ACHN (cell line): ENCODE results near the gene TRIM38.

Source experiments
- DNase-seq: peaks from one replicate; pipeline ENCODE4 v3.0.0-alpha.2; 2015
- in situ Hi-C: cut with HindIII; loops from 2 replicates; pipeline ENCODE4 v1.10.0; 2017; ENCODE audit warnings: low sequenced_read_pairs, low pct_ligation_motif_present, low pct_unique_long_range_greater_than_20kb

Gene TRIM38

DNA sequence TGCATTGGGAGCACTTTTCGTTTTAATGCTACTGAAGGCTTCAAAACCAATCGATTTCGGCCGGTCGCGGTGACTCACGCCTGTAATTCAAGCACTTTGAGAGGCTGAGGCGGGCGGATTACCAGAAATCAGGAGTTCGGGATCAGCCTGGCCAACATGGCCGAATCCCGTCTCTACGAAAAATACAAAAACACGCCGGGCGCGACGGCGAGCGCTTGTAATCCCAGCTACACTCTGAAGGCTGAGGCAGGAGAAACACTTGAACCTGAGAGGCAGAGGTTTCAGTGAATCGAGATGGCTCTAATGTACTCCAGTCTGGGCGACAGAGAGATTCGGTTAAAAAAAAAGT lies 58.4 kb downstream of the TRIM38 start:
- DNase-seq, result peak; percentile 66
- in situ Hi-C loops, result no loop called here

GRCh38 chr6:26021350-26022131 lies 58.9 kb downstream of the TRIM38 start:
- in situ Hi-C loops, result no loop called here
- peak; percentile 95 for DNase-seq

GRCh38 chr6:26022132-26022472 lies 59.5 kb downstream of the TRIM38 start:
- peak; percentile 86 for DNase-seq
- in situ Hi-C loops, result no loop called here

- in situ Hi-C loops, result no loop called here
- DNase-seq, result no peak
Observed at GRCh38 chr6:26022737-26023136, 60.1 kb downstream of the TRIM38 start.

DNA sequence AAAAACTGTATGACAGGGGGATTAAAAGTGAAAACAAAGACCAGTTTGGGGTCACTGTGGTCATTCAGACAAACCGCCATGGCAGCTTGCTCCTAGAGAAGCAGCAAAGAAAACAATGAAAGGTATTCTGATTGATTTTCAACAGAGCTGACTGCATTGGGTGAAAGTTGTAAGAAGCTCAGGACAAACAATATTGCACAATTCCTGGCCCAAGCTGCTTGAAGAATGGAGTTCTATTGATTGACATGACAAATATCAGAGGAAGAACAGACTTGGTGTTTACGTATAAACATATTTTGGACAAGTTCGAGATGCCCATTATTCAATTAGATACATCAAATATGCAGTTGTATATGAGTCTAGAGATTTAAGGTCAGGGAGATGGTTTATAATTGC lies 62.0 kb downstream of the TRIM38 start:
- in situ Hi-C loops, result no loop called here
- DNase-seq, result no peak

DNA sequence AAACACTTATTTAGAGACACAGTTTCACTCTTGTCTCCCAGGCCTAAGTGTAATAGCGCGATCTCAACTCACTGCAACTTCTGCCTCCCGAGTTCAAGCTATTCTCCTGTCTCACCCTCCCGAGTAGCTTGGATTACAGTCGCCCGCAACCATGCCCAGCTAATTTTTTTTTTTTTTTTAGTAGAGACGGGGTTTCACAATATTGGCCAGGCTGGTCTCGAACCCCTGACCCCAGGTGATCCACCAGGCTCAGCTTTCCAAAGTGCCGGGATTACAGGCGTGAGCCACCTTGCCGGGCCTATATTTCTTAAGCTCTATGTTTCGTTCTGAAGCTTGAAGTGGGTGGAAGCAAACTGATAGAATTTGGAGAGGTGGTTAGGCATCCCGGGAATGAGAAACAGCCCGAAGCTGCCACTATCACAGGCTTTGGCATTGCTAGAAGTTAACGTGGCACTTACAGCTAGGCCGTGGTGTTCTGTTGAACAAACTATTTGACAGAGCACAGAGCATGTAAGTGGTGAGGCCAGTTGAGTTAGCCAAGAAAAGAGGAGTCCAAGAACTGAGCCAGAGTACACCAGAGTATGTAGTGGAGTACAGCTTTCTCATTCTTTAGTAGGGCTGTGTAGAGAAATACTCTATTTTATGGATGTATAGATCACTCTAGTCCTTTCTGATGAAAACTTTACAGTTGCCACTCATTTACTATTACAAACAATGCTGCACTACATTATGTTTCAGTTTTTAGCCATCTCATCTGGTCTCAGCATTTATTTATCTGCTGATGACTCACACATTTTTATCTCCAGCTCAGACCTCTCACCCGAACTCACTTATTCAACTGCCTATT lies 62.7 kb downstream of the TRIM38 start:
- in situ Hi-C loops, result no loop called here
- DNase-seq, result peak; percentile 76

DNA sequence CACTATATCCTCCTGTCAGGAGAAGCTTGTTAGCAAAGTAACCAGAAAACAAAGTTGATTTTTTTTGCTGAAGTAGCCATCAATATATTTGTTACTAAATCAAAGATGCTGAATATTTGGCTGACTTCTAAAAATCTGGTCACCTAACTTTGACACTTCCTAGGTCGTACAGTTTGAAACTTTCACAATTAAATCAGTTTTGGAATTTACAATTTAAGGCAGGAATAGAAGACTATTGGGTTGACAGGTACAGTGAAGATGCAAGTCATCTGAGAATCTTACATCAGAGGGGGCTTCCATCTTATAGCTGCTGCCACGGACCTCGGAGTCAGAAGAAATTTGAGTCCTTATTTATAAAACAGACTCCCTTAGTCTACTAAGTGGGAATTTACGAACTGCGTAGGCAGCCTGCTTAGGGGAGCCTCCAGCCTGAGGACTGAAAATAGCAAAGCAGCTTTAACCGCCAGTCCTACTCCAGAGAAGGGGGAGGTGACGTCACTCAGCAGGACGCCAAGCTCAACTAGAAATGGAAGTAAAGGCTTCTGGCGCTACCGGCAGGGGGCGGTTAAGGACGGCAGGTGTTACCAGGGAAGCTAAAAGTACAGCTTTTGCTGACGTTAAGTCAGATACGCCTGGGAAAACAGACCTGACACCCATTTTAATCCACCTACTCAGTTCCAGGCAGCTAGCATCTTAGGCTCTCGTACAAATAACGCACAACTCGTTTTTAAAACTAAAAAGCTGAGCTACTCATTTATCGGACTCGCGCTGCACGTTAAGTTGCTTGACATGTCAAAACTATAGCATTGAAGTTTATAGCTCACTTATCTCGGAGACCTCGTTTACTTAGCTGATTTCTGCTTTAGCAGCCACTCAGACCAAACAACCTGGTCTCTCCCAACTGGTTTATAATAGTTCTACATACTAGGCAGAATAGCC lies 63.6 kb downstream of the TRIM38 start:
- in situ Hi-C loops, result no loop called here
- DNase-seq, result peak; percentile 95

GRCh38 chr6:26026833-26027490 lies 64.4 kb downstream of the TRIM38 start:
- peak; percentile 96 for DNase-seq

GRCh38 chr6:26027491-26028211 lies 65.0 kb downstream of the TRIM38 start:
- no peak for DNase-seq
- in situ Hi-C loops, result no loop called here

More at GRCh38 chr6:26026833-26027490, 64.4 kb downstream of the TRIM38 start:
- in situ Hi-C loops, result no loop called here

DNA sequence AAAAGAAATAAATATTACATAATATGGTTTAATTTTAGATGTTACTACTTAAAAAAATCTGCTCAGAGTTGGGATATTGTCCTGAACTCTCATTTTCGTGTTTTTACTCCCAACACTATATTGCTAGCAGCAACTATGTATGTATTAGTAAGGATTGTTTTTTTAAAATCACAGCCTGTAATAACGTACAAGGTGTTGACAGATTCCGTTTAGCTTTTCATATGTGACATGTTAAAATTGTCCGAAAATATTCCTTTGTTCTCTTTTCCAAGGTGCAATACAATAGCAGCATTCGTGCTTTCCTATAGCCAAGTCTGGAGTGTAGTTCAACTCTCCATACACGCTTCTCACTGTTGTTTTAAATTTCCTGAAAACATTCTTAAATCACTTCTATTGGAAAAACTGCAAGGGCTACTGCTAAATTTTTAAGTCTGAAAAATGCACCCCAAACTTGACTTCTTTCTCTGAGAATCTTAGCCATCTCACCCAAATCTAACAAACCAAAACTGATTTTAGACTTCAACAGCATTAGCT lies 65.7 kb downstream of the TRIM38 start:
- in situ Hi-C loops, result no loop called here
- DNase-seq, result no peak

DNA sequence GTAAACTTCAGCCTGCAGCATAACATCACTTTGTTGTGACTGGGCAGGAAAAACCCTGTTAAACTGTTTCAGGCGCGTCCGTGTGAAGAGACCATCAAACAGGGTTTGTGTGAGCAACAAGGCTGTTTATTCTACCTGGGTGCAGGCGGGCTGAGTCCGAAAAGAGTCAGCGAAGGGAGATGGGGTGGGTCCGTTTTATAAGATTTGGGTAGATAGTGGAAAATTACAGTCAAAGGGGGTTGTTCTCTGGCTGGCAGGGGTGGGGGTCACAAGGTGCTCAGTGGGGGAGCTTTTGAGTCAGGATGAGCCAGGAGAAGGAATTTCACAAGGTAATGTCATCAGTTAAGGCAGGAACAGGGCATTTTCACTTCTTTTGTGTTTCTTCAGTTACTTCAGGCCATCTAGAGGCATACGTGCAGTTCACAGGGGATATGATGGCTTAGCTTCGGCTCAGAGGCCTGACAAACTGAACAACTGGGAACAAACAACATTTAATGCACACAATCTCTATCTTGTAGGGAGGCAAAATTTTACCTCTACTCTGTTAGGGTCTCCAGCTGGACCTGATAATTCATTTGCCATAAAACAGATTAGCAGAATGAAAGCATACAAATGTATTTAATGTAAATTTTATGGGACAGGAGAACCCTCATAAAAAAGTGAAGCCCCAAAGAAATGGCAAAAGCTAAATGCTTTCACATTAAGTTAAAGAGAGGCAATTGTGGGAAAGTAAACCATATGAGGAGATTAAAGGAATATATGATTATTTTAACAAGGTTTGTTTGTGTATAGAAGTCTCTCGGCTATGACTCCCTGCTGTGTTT lies 66.4 kb downstream of the TRIM38 start:
- in situ Hi-C loops, result no loop called here

GRCh38 chr6:26029570-26029856 lies 66.9 kb downstream of the TRIM38 start:
- in situ Hi-C loops, result no loop called here
- no peak for DNase-seq

More for the DNA sequence above, 66.4 kb downstream of the TRIM38 start:
- DNase-seq, result no peak

DNA sequence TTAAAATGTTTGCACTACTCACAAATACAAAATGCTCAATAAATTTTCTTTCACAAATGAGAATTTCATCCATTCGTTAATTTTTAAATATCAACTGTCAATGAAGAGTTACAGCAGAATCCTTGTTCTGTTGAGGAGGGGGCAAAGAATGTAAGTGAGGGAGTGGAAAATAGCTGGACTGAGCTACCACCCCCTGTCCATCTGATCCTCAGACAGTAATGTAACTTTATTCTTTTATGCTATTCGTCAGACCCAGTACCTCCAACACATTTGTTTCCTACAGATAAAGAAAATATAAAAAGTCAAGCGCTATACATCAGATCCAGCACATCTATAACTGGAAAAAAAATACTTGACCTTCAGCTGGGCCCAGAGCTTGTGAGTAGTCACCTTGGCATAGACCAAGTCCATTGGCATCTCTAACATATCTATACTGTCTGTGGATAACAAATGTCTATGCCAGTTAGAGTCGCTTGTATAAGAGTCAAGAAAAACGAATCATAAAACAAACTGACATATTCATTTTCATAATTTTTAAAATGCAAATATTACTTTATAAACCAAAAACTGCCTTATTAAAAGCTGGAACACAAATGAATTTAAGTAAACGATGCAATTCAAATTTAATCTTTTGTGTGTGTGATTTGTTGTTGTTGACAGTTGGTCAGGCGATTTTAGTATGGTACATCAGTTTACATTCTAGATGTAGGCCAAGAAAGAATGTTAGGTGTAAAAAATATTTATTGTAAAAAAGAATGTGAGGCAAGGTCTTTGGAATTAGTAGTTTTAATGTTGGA lies 67.5 kb downstream of the TRIM38 start:
- in situ Hi-C loops, result no loop called here
- DNase-seq, result no peak

DNA sequence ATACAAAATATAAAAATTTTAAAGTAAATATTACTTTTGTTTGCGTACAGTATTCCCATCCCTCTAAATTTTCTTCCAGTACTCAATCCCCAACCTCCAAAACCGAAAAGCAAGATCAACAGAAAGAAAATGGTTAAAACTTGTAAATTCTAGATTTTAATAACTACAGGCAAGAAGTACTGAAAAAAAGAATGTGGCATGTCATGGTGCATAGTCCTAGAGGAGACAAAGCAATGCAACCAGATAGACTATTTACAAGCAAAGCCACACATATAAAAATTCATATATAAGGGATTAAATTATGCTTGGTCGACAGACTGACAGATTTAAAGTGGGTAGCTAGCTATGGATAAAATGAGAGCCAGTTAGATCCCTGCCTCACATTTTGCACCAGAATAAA lies 68.1 kb downstream of the TRIM38 start:
- in situ Hi-C loops, result no loop called here
- DNase-seq, result no peak

DNA sequence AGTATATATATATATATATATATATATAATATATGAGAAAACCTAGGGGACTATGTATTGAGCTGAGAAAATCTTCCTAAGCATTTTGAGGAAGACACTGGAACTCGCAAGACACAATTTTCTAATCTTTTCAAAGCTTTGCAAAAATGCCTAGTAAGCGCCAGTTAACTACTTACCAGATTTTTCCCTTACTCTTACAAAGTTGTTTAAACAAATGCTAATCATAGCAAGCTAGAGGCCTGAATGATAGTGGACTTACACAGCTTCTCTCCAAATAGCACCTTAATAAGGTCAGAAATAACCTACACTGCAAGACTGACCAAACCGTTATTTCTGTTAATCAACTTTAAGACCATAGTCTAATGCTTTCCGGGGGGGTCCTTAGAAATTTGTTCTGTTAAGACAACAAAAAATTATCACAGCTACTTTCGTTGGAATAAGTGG lies 68.6 kb downstream of the TRIM38 start:
- DNase-seq, result no peak
- in situ Hi-C loops, result no loop called here

DNA sequence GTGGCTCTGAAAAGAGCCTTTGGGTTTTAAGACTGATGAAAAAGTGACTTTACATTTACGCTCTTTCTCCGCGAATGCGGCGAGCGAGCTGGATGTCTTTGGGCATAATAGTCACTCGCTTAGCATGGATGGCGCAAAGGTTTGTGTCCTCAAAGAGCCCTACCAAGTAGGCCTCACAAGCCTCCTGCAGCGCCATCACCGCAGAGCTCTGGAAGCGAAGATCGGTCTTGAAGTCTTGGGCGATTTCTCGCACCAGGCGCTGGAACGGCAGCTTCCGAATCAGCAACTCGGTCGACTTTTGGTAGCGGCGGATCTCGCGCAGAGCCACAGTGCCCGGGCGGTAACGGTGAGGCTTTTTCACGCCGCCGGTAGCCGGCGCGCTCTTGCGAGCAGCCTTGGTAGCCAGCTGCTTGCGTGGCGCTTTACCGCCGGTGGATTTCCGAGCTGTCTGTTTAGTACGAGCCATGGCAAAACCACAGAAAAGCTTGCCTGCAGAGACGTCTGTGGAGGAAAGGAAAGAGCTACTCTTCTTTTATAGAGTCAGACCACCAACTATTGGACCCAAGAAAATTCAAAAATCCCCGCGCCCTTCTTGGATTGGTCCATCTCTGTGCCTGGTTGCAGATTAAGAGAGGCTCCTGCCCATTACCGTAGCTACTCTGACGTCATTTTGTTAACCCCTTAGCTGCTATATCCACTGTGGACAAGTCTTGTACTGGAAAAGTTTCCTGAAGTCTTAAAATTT lies 69.2 kb downstream of the TRIM38 start:
- in situ Hi-C loops, result no loop called here

More for the DNA sequence above, 69.2 kb downstream of the TRIM38 start:
- DNase-seq, result peak; percentile 98
